GM18498 (cell line): Measurements from ENCODE around the gene BAG3.
"Not testable (repeated sequence)": the region's sequence is repeated elsewhere in the genome, so short reads cannot be mapped to it uniquely, and the experiment has no call there.

Source experiments
- ATAC-seq: cut with Tn5 transposase; IDR thresholded peaks from one replicate; pipeline ENCODE4 v1.9.1; 2021; ENCODE audit warnings: mild to moderate bottlenecking, moderate library complexity; ENCODE audit not compliant: unreplicated experiment

The BAG3 gene

DNA sequence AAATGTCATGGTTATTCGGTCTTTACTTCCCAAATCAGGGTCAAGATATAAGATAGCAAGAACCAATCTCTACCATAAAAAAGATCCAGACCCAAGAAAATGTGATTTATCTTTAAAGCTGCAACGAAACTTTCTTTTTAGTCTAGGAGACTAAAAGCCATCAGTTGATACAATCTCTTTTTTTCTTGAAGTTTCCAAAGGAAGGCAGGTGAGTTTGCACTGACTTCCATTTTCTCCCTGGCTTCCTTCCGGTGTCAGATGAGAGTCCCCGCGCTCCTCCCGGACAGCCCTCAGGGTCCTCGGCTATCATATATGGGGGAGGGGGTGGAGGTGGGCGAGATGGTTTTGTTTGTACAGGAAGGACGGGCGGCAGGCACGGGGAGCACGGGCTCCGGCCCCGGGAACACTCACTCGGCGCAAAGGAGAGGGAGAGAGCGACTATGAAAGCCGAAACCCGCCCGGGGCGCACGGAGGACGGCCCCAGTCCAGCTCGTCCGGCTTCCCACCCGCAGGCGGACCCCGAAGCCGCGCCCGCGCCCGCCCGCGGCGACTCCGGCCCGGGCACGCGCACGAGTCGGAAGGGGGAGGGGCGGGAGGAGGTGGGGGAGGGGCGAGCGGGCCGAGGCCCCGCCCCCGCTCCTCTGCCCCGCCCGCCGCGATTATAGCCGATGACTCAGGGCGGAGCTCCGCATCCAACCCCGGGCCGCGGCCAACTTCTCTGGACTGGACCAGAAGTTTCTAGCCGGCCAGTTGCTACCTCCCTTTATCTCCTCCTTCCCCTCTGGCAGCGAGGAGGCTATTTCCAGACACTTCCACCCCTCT is at the start of gene BAG3:
TSS of gene BAG3 (plus strand) at position 689 of the 822 bp plus-strand sequence. CDS start 296 bp downstream, outside the sequence.
- peak; percentile 84 for ATAC-seq

DNA sequence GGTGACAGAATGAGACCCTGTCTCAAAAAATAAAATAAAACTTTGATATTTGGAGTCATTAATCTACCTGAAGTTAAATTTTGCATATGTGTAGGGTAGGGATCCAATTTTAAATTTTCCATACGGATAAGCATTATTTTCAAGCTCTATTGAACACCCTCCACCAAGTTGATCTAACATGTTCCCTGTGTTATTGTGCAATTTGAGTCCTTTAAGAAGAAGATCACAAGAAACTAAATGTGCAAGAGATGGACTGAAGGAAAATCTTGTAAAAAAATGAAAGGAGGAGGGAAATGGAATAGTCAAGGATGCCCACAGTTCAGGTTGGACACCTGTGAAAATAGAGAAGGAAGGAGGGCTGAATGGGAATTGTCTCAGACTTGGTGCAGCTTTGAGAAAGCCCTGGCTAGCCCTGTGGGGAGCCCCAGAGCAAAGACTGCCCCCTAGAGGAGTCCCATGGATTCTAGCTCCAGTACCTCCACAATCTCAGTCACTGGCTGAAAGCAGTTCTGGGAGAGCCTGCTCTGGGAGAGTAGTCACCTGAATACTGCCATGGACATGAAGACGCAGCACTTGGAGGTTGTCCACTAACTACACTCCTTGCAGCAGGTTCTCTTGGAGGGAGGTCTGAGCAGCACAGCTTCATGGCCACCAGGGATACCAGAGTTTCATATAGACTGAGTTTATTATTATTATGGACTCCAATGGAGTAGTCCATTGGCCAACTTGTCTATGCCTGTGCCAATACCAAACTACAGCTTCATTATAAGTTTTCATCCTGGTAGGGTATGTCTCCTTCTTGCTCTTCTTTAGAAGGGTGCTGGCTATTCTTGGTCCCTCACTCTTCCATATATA is 48.7 kb upstream of the BAG3 start:
- ATAC-seq = no peak

DNA sequence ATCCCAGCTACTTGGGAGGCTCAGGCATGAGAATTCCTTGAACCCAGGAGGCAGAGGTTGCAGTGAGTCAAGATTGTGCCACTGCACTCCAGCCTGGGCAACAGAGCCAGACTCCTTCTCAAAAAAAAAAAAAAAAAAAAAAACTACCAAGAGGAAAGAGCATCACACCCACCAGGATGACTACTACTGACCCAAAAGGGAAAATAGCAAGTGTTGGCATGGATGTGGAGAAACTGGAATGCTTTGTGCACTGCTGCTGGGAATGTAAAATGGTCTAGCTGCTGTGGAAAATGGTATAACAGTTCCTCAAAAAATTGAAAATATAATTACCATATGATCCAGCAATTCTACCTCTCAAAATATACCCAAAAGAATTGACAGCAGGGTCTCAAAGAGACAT is 46.7 kb upstream of the BAG3 start:
- no peak for ATAC-seq

DNA sequence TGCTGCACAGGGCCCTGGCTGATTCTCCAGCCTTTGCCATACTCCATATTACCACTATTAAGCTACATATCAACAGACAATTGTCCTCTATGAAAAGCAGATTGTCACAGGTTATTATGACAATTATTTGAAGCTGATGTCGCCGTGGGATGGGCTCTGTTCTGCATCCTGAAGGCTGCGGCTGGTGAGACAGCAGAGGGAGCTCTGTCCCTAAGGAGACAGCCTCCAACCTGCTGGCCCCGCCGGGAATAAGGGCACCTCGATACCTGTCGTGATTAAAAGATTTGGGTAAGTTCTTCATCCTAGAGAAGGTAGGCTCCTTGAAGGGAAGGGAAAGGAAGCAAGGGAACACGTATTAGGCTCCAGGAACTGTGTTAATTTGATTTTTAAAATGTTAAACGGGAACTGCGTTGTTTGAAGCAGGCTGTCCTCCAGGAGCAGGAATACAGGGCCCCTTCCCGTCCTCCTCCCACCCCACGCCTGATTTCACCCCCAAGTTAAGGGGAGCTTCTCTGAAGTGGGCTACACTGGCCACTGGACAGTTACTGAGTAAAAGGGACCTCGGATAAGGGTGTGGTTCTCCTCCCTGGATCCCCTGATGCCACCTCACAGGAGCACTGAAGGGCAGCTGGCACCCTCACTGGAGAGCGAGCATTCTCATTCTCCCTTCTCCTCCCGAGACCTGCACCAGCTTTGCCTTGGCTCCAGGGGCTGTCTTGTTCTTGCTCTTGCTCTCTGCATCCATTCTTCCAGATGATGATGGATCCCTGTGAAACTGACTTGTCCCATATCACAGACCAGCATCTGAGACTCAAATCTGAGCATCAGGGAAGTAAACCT is 42.6 kb upstream of the BAG3 start:
- no peak for ATAC-seq

DNA sequence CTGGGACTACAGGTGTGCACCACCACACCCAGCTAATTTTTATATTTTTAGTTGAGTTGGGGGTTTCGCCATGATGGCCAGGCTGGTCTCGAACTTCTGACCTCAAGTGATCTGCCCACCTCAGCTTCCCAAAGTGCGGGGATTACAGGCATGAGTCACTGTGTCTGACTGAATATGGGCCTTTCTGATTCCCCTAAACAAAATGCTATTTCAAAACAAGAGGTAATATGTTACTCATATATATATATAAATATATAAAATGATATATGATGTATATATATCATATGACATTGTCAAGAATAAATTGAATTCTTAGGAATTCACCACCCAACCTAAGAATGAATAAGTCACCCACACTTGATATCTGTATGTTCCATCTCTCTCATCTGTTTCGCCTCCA is 41.7 kb upstream of the BAG3 start:
- no peak for ATAC-seq

DNA sequence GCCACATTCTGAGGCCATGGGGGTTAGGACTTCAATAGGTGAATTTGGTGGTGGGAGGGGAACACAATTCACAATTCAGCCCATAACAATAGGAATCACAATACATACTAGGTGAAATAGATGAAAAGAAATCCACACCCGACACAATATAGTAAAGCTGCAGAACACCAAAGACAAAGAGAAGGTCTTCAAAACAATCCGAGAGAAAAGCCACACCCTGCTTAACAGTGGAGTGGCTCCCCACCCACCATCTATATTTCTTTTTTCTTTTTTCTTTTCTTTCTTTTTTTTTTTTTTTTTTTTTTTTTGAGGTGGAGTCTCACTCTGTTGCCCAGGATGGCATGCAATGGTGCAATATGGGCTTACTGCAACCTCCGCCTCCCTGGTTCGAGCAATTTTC is 39.7 kb upstream of the BAG3 start:
- no peak for ATAC-seq

DNA sequence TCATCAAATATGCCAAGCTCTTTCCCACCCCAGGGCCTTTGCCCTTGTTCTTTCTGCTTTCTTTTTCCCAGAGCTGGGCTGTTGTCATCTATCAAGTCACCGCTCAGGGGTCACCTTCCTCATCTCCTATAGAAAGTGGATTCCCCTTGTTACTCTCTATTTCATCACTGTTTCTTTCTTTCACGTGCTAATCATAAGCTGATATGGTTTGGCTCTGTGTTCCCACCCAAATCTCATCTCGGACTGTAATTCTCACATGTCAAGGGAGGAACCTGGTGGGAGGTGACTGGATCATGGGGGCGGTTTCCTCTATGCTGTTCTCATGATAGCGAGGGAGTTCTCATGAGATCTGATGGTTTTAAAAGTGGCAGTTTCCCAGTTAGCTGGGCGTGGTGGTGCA is 37.4 kb upstream of the BAG3 start:
- ATAC-seq = no peak

DNA sequence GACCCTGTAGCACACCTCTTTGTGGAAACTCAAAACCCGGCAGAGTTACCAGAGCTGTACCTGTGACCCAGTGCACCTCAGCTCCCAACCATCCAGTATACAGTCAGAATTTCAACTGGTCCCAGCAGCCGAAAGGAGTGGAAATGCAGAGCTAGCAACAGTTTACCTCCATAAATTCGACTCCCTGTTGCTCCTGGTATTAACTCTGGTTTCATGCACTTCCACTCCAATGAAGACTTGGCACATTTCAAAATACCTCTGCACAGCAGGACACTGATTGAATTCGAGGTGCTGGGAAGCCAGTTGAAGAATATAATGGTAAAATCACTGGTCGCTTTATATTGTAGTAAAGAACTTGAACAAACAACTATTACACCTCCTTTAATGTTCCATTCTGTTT is 36.5 kb upstream of the BAG3 start:
- no peak for ATAC-seq

DNA sequence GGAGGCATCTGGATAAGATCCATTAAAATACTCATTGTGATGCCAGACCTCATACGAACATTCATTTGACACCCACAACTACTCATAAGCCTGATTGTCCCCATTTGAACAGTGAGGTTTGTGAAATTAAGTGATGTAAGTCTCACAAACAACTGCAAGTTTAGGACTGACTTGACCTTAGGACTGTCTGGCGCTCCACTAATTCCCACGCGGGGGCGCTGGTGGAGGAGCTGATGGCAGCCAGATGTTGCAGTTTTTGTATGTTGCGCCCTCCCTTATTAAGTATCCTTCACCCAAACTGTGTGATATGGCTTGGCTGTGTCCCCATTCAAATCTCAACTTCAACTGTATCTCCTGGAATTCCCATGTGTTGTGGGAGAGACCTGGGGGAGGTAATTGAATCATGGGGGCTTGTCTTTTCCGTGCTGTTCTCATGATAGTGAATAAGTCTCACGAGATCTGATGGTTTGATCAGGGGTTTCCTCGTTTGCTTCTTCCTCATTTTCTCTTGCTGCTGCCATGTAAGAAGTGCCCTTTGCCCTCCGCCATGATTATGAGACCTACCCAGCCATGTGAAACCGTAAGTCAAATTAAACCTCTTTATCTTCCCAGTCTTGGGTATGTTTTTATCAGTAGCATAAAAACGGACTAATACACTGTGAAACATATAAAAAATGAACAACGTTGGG is 34.2 kb upstream of the BAG3 start:
- ATAC-seq = no peak

DNA sequence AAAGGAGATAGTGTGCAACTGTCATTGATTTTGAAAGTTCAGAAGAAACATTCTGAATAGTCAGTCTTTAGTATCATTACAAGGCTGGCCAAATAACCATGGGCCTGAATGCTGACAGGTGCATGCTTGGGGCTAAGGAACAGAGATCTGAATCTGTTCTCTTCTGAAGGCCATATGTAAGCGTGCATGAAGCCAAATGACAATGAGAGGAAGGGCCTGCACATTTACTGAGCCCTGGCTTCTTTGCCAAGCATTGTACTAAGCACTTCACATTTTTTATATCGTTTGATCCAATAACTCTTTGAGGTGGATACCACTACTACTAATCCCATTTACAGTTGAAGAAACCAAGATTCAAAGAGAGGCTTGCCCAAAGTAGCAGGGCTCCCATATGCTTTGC is 32.0 kb upstream of the BAG3 start:
- ATAC-seq = no peak

DNA sequence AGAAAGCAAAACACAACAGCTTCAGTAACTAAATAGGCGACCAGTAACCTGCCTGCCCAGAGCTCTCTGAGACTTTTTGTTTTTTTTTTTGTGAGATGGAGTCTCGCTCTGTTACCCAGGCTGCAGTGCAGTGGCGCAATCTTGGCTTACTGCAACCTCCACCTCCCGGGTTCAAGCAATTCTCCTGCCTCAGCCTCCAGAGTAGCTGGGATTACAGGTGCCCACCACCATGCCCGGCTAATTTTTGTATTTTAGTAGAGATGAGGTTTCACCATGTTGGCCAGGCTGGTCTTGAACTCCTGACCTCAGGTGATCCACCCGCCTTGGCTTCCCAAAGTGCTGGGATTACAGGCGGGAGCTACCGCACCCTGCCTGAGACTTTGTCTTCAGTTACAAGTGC is 31.4 kb upstream of the BAG3 start:
- ATAC-seq = not testable (repeated sequence)

DNA sequence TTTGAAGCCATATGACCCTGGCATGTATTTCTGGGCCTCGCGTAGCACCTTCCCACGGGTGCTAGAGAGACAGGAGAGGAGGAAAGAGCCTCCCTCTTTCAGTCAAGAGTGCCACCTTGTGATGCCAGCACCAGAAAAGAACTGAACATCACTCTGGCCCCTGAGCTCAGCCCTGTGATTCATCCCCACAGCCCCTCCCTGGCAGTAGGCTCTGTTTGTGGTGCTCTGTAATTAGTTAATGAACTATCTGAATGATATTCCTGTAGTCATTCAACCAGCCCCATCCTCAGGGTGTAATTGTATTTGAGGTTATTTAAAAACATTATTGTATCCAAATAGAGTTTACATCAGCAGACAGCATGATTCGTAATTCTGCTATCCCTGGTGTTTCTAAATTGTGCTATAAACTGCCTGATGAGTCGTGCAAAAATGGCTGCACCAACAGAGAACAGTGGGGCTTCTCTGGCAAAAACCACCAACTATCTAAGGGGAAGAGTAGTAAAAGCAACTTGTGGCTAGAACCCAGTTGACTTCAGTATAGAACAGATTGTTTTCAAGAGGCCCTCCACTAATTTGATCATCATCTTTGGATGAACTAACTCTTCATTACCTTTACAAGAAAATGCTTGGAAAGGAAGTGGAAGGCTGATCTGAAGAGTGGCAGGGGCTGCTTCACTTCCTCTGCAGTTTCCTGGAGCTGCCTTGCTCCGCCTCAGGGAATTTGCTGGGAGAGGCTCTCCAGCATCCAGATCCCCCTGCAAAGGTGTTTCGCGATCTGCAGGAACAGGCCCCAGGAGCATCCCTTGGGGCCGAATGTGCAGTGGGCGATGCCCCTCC is 30.7 kb upstream of the BAG3 start:
- no peak for ATAC-seq

DNA sequence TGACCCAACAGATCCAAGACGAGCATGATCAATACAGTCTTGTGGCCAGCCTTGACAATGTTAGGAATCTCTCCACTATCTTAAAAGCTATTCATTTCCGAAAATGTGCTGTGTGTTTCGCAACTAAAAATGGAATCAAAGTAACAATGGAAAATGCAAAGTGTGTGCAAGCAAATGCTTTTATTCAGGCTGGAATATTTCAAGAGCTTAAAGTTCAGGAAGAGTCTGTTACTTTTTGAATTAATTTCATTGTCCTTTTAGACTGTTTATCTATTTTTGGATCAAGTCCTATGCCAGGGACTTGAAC is 30.1 kb upstream of the BAG3 start:
- ATAC-seq = no peak

DNA sequence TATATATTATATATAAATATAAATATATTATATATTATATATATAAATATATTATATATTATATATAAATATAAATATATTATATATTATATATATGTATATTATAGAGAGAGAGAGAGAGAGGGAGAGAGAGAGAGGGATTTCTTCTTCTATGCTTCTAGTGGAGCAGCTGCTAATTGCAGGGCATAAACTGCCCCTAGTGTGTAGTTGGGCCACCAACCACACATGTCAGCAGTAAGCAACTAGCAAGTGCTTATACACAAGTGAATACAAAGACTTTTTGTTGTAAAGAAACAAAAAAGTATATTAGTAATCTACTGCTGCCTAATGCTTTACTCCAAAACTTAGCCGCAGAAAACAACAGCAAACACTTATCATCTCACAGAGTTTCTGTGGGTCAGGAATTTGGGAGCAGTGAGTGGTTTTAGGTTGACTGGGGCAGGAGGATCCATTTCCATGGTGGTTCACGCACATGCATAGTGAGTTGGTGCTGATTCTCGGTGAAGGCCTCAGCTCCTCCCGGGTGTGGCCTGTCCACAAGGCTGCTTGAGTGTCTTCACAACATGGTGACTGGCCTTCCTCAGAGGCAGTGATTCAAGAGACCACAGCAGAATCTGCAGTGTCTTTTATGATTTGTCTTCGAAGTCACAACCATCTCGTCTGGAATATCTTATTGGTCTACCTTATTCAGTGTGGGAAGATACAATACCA is 25.5 kb upstream of the BAG3 start:
- ATAC-seq = no peak

DNA sequence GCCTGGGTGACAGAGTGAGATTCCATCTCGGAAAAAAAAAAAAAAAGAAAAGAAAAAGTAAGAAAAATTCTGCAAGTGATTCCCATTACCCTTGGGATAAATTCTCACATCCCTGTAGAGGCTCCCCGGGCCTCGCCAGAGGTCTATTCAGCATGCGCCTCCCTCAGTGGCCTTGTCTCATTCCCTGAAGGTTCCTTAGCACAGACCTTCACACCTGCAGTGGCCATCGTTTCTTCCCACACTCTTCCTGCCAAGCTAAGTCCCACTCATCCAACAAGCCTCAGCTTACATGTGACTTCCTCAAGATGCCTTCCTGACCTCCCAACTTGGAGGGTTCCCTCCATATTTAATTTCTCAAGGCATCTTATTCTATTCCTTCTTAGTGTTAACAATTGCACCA is 20.9 kb upstream of the BAG3 start:
- no peak for ATAC-seq

DNA sequence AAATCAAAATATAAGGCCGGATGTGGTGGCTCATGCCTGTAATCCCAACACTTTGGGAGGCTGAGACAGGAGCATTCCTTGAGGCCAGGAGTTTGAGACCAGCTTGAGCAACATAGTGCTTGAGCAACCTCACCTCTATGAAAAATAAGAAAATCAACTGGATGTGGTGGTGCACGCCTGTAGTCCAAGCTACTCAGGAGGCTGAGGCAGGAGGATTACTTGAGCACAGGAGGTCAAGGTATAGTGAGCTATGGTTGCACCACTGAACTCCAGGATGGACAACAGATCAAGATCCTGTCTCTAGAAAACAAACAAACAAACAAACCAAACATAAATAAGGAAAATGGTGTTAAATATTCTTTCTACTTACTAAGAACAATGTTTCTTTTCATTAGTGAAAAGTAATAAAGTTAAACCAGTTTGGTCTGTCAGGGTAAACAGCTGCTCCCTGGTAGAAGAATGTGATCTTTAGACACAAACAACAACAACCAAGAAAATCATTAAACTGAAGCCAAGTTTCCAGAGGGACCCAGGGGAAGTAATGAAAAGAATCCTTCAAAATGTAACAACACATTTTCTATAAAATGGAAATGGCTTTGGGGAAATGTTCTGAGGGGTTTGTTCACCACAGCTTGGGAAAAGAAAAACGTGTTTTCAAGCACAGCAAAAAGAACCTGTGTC is 17.5 kb upstream of the BAG3 start:
- ATAC-seq = no peak

DNA sequence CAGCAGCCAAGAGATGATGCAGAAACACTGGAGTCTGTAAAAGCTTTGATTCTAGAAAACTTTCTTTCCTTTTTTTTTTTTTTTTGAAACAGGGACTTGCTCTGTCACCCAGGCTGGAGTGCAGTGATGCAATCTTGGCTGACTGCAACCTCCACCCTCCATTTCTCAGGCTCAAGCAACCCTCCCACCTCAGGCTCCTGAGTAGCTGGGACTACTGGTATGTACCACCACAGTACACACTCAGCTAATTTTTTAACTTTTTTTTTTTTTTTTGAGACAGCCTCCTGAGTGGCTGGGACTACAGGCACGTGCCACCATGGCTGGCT is 17.0 kb upstream of the BAG3 start:
- ATAC-seq = no peak

DNA sequence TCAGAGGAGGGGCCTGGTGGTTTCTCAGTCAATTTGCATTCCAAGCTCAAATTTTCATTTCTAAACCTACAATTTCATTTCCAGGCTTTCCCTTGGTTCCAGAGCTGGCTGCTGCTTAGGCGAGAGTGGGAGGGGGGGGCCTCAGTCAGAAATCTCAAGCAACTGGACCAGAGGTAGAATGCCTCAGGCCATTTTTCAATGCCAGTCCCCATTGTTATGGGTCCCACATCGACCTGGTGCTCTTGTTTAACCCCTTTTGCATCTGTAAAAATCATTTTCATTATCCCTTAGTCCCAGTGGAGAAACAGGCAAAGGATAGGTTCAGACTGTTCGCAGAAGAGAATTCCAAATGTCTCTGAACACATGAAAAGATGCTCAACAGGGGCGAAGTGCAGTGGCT is 13.5 kb upstream of the BAG3 start:
- ATAC-seq = no peak

DNA sequence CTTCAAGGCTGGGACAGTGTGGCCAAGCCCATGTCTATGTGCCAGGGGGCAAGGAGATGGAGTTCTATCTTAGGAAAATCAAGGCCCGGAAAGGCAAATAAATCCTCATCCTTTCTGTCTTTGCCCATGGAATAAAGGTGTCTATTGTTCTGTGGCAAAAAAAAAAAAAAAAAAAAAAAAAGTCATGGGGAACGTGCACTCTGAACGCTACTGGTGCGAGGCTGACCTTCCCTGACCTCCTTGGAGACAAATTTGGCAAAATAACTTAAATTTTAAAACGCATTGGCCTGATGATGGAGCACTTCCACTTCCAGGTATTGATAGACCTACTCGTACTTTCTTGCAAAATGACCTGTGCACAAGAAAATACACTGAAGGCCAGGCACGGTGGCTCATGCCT is 12.2 kb upstream of the BAG3 start:
- ATAC-seq = no peak
